Mesenchymal stem cell (in vitro differentiated cells and primary cell): Measurements from ENCODE around the gene CCT3.
"Not testable (repeated sequence)": the region's sequence is repeated elsewhere in the genome, so short reads cannot be mapped to it uniquely, and the experiment has no call there.

Source experiments
- DNase-seq: peaks from one replicate; pipeline ENCODE4 v3.0.0-alpha.2; 2013
- H2AFZ ChIP-seq: one replicate; pipeline ENCODE4 v1.6.1; 2013; ENCODE audit warnings: low read depth, mild to moderate bottlenecking, control low read depth, inconsistent platforms, low read length, moderate library complexity
- H2AK5ac ChIP-seq: 2 replicates; pipeline ENCODE4 v1.6.1; 2013; ENCODE audit warnings: low read length, moderate library complexity, mild to moderate bottlenecking, inconsistent platforms; ENCODE audit not compliant: severe bottlenecking
- H2BK120ac ChIP-seq: one replicate; pipeline ENCODE4 v1.6.1; 2013; ENCODE audit warnings: low read depth, mild to moderate bottlenecking, inconsistent platforms, low read length, moderate library complexity
- H2BK12ac ChIP-seq, 2 experiments: one replicate each; pipeline ENCODE4 v1.6.1; 2013; ENCODE audit warnings: inconsistent platforms in 2 of 2, low read length in 2 of 2, mild to moderate bottlenecking in 2 of 2, moderate library complexity in 2 of 2, control low read depth in 1 of 2
- H2BK15ac ChIP-seq: one replicate; pipeline ENCODE4 v1.6.1; 2013; ENCODE audit warnings: mild to moderate bottlenecking, low read depth, inconsistent platforms; ENCODE audit not compliant: poor library complexity, severe bottlenecking
- H2BK5ac ChIP-seq: 2 replicates; pipeline ENCODE4 v1.6.1; 2013; ENCODE audit warnings: low read depth, mild to moderate bottlenecking, low read length, control low read depth, inconsistent platforms; ENCODE audit not compliant: poor library complexity, severe bottlenecking
- H3K14ac ChIP-seq, 2 experiments: one replicate each; pipeline ENCODE4 v1.6.1; 2013; ENCODE audit warnings: inconsistent platforms in 2 of 2, low read length in 2 of 2, control low read depth in 1 of 2, mild to moderate bottlenecking in 1 of 2, moderate library complexity in 1 of 2
- H3K18ac ChIP-seq, 2 experiments: one replicate each; pipeline ENCODE4 v1.6.1; 2013; ENCODE audit warnings: inconsistent platforms in 2 of 2, low read length in 2 of 2, control low read depth in 1 of 2, low read depth in 1 of 2, mild to moderate bottlenecking in 1 of 2
- H3K23ac ChIP-seq, 2 experiments: one replicate each; pipeline ENCODE4 v1.6.1; 2013; ENCODE audit warnings: inconsistent platforms in 2 of 2, low read length in 2 of 2, mild to moderate bottlenecking in 2 of 2, moderate library complexity in 2 of 2, control low read depth in 1 of 2
- H3K27ac ChIP-seq: 2 replicates; pipeline ENCODE4 v1.5.1; 2013; ENCODE audit warnings: mild to moderate bottlenecking, moderate library complexity, low read length, control low read depth, inconsistent platforms; ENCODE audit not compliant: poor library complexity, severe bottlenecking
- H3K27me3 ChIP-seq, 2 experiments: 2 replicates each; pipeline versions ENCODE4 v1.6.1 to v1.7.0; 2013; ENCODE audit warnings: low read length in 2 of 2, mild to moderate bottlenecking in 2 of 2, moderate library complexity in 2 of 2, control low read depth in 1 of 2, inconsistent platforms in 1 of 2; ENCODE audit not compliant: control insufficient read depth in 1 of 2, insufficient read depth in 1 of 2
- H3K36me3 ChIP-seq, 2 experiments: 2 replicates each; pipeline versions ENCODE4 v1.6.1 to v1.7.0; 2013; ENCODE audit warnings: low read length in 2 of 2, control low read depth in 1 of 2, inconsistent platforms in 1 of 2, low read depth in 1 of 2, mild to moderate bottlenecking in 1 of 2; ENCODE audit not compliant: insufficient read depth in 2 of 2, control insufficient read depth in 1 of 2
- H3K4ac ChIP-seq, 2 experiments: one replicate each; pipeline ENCODE4 v1.6.1; 2013; ENCODE audit warnings: inconsistent platforms in 2 of 2, low read length in 2 of 2, mild to moderate bottlenecking in 2 of 2, moderate library complexity in 2 of 2, control low read depth in 1 of 2, low read depth in 1 of 2
- H3K4me1 ChIP-seq: 2 replicates; pipeline ENCODE4 v1.6.1; 2013; ENCODE audit warnings: low read depth, low read length, control low read depth; ENCODE audit not compliant: control insufficient read depth, insufficient read depth
- H3K4me2 ChIP-seq: 2 replicates; pipeline ENCODE4 v1.6.1; 2013; ENCODE audit warnings: low read length, mild to moderate bottlenecking, inconsistent platforms; ENCODE audit not compliant: poor library complexity, severe bottlenecking
- H3K4me3 ChIP-seq, 2 experiments: 2 replicates each; pipeline versions ENCODE4 v1.5.1 to v1.7.0; 2013; ENCODE audit warnings: low read length in 2 of 2, mild to moderate bottlenecking in 2 of 2, control low read depth in 1 of 2, low read depth in 1 of 2; ENCODE audit not compliant: insufficient read depth in 1 of 2
- H3K79me1 ChIP-seq: replicated peaks from 2 replicates; pipeline ENCODE4 v1.6.1; 2013; ENCODE audit warnings: mild to moderate bottlenecking, control low read depth, low read length, inconsistent platforms; ENCODE audit not compliant: poor library complexity, severe bottlenecking
- H3K9ac ChIP-seq: 2 replicates; pipeline ENCODE4 v1.7.0; 2013; ENCODE audit warnings: mild to moderate bottlenecking, low read length, moderate library complexity
- H3K9me3 ChIP-seq: 2 replicates; pipeline ENCODE4 v1.7.0; 2013; ENCODE audit warnings: mild to moderate bottlenecking, low read length; ENCODE audit not compliant: control insufficient read depth
- H4K8ac ChIP-seq: one replicate; pipeline ENCODE4 v1.6.1; 2013; ENCODE audit warnings: inconsistent platforms, mild to moderate bottlenecking, low read length, moderate library complexity
- H4K91ac ChIP-seq: one replicate; pipeline ENCODE4 v1.6.1; 2013; ENCODE audit warnings: mild to moderate bottlenecking, low read length, inconsistent platforms
- WGBS: methylation state at CpG from one replicate; pipeline ENCODE4 v1.1.7; 2013; ENCODE audit warnings: mixed read lengths; 5-methylcytosine and 5-hydroxymethylcytosine counted together

The CCT3 gene

DNA sequence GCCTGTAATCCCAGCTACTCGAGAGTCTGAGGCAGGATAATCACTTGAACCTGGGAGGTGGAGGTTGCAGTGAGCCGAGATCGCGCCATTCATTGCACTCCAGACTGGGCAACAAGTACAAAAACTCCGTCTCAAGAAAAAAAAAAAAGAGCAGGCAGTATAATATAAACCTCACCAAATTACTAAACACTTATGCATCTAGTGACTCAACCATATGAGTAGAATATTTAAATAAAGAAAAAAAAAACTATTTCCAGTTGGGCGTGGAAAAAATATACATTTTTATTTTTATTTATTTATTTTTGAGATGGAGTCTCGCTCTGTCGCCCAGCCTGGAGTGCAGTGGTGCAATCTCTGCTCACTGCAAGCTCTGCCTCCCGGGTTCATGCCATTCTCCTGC is 14.9 kb downstream of the CCT3 start:
- not testable (repeated sequence) for H3K4me3 ChIP-seq, H3K27me3 ChIP-seq, H3K23ac ChIP-seq, H2BK120ac ChIP-seq, H2BK5ac ChIP-seq, H2BK15ac ChIP-seq, H3K4me1 ChIP-seq, H4K91ac ChIP-seq, H2AFZ ChIP-seq, H2BK12ac ChIP-seq, H3K14ac ChIP-seq, H3K9me3 ChIP-seq, H3K9ac ChIP-seq, H3K18ac ChIP-seq, H4K8ac ChIP-seq, H3K4ac ChIP-seq, H3K4me2 ChIP-seq, H3K27ac ChIP-seq, H2AK5ac ChIP-seq
- peak; percentile 26 for DNase-seq
- peaks cover 17% of the 10 kb centered on the region for H3K79me1 ChIP-seq
- WGBS, result 94% methylated on average over 7 of the region's 9 CpGs
- H3K36me3 ChIP-seq, result peaks cover 65 to 77% of the 10 kb centered on the region in 2 experiments

DNA sequence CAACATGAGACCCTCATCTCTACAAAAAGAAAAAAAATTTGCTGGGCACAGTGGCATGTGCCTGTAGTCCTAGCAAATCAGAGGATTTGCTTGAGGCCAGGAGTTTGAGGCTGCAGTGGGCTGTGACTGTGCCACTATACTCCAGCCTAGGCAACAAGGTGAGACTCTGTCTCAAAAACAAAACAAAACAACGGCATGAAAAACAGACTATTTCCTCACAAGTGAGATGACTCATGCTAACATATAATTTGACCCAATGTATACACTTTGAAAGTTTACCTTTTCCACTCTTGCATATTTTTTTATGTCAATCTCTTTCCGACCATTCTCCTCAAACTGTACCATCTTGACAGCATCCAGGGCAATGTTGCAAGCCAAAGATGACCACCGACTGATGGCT is 17.5 kb downstream of the CCT3 start:
- H2BK5ac ChIP-seq, result no peak overlapping the region
- no peak overlapping the region for H2BK120ac ChIP-seq
- H3K9me3 ChIP-seq, result no peaks in the 10 kb centered on the region
- H2AFZ ChIP-seq, result no peak overlapping the region
- WGBS, result 69% methylated on average over 2 of the region's 3 CpGs
- H3K18ac ChIP-seq, result no peak overlapping the region
- H3K27ac ChIP-seq, result no peak overlapping the region
- H2BK12ac ChIP-seq, result no peak overlapping the region
- no peak overlapping the region for H3K4me3 ChIP-seq
- no peaks in the 10 kb centered on the region for H3K27me3 ChIP-seq
- H3K4ac ChIP-seq, result no peak overlapping the region
- H2AK5ac ChIP-seq, result no peak overlapping the region
- no peak overlapping the region for H4K91ac ChIP-seq
- peaks cover 73 to 89% of the 10 kb centered on the region in 2 experiments for H3K36me3 ChIP-seq
- H3K14ac ChIP-seq, result no peak overlapping the region
- DNase-seq, result peak; percentile 20
- H3K79me1 ChIP-seq, result peaks cover 23% of the 10 kb centered on the region
- H4K8ac ChIP-seq, result no peak overlapping the region
- no peak overlapping the region for H2BK15ac ChIP-seq
- no peak overlapping the region for H3K4me2 ChIP-seq
- H3K9ac ChIP-seq, result no peak overlapping the region
- H3K4me1 ChIP-seq, result no peaks in the 10 kb centered on the region
- H3K23ac ChIP-seq, result no peak overlapping the region

DNA sequence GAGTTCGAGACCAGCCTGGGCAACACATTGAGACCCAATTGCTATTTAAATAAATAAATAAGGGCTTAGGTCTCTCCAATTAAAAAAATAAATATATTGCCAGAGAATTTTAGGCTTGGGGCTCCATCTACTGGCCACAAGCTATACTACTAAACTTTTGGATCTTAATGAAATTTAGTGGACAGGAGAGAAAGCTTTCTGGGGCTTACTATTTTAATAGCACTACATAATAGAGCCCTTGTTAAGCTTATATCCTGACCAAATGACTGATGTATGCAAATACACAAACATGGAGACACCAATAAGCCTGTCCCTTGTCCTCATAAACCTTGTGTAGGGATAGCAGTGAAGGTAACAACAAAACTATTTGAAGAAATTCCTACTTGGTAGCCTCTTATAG is 18.4 kb downstream of the CCT3 start:
- Histone ChIP-seq H3K27ac (no peak overlapping the region), H4K91ac (no peak overlapping the region), H4K8ac (no peak overlapping the region), H2BK5ac (no peak overlapping the region), H3K4ac (no peak overlapping the region), H3K4me1 (no peaks in the 10 kb centered on the region), H3K27me3 (no peaks in the 10 kb centered on the region), H3K79me1 (peaks cover 16% of the 10 kb centered on the region), H2AK5ac (no peak overlapping the region), H3K9me3 (no peaks in the 10 kb centered on the region), H3K18ac (no peak overlapping the region), H2BK120ac (no peak overlapping the region), H3K4me3 (no peak overlapping the region), H2AFZ (no peak overlapping the region), H3K9ac (no peak overlapping the region), H3K23ac (no peak overlapping the region), H3K36me3 (peaks cover 72 to 89% of the 10 kb centered on the region in 2 experiments), H2BK12ac (no peak overlapping the region), H2BK15ac (no peak overlapping the region), H3K4me2 (no peak overlapping the region), H3K14ac (no peak overlapping the region)
- peak; percentile 60 for DNase-seq
- no CpG with 5 or more reads among the region's 1 CpG for WGBS

DNA sequence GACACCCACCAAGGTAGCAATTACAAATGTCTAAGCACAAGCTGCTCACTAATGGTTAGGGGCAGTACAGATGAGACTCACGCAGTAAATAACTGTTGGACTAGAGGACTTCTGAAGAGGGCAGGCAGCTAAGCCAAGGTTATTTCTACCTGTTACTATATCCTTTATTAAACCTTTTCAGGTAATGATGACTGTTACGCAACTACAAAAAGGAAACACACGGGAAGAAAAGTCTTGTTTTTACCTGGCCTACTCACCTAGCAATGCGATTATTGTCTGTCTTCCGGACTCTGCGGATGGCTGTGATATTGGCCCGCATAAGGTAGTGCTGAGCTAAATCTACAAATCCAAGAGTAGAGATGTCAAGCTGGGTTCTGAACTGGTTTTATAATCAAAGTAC is 21.2 kb downstream of the CCT3 start:
- Histone ChIP-seq H3K14ac (no peak overlapping the region), H2BK15ac (no peak overlapping the region), H3K18ac (no peak overlapping the region), H3K36me3 (peaks cover 59 to 94% of the 10 kb centered on the region in 2 experiments), H2BK12ac (no peak overlapping the region), H3K9me3 (no peaks in the 10 kb centered on the region), H2BK5ac (no peak overlapping the region), H3K9ac (no peak overlapping the region), H2AFZ (no peak overlapping the region), H3K79me1 (peaks cover 19% of the 10 kb centered on the region), H3K4me3 (no peak overlapping the region), H3K4ac (no peak overlapping the region), H3K23ac (no peak overlapping the region), H2AK5ac (no peak overlapping the region), H4K91ac (no peak overlapping the region), H2BK120ac (no peak overlapping the region), H3K4me1 (no peaks in the 10 kb centered on the region), H4K8ac (no peak overlapping the region), H3K27ac (no peak overlapping the region), H3K27me3 (no peaks in the 10 kb centered on the region), H3K4me2 (no peak overlapping the region)
- 96% methylated on average over 6 of the region's 7 CpGs for WGBS
- no peak for DNase-seq
